Embryonic facial prominence (tissue), 1 donor: ENCODE data around the gene UBXN2A.

Experiments used
- DNase-seq: peaks from one replicate; pipeline ENCODE4 v3.0.0-alpha.2; 2016; ENCODE audit errors: extremely low spot score

Gene UBXN2A, protein sequence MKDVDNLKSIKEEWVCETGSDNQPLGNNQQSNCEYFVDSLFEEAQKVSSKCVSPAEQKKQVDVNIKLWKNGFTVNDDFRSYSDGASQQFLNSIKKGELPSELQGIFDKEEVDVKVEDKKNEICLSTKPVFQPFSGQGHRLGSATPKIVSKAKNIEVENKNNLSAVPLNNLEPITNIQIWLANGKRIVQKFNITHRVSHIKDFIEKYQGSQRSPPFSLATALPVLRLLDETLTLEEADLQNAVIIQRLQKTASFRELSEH

DNA sequence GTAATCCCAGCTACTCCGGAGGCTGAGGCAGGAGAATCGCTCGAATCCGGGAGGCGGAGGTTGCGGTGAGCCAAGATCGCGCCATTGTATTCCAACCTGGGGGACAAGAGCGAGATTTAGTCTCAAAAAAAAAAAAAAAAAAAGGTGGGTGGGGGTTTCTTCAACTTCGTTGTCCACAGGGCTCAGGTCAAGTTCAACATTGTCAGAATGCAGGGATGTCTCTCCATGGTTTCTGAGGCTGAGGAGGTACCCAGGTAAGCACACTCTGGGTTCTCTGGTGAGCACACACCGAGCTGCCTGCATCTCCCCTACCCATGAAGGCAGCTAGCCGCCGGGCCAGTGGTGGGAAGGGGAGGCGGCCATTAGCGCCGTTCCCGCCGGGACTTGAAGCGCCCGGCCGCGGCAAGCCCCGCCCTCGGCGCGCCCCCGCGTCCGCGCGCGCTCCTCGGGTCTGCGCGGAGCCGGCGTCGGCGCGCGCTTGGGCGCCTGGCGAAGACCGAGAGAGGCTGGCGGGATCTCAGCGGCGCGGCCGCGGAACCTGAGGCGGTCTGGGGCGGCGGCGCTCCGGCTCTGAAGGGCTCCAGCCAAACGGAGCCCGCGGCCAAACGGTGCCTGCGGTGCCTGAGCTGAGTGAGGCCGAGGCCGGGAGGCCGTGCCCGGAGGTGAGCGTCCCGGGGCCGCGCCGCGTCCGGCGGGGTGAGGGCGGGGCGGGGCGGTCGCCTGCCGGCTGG, at the start of gene UBXN2A:
Gene UBXN2A (plus strand): TSS at position 477 of the 731 bp plus-strand sequence. CDS start 17,852 bp downstream, outside the sequence.
- DNase-seq: peak; percentile 70

DNA sequence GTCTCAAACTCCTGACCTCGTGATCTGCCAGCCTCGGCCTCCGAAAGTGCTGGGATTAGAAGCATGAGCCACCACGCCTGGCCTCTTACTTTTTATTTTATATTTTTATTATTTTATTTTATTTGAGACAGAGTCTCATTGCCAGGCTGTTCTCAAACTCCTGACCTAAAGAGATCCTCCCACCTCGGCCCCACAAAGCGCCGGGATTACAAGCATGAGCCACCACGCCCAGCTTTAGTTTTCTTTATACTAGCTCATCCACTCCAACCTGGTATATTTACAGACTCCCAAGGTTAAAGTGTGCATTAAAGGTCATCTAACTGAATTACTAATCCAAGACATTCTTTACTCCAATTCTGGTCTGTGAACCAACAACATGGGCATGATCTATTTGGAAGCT, 40.1 kb upstream of the UBXN2A start:
- no peak for DNase-seq

DNA sequence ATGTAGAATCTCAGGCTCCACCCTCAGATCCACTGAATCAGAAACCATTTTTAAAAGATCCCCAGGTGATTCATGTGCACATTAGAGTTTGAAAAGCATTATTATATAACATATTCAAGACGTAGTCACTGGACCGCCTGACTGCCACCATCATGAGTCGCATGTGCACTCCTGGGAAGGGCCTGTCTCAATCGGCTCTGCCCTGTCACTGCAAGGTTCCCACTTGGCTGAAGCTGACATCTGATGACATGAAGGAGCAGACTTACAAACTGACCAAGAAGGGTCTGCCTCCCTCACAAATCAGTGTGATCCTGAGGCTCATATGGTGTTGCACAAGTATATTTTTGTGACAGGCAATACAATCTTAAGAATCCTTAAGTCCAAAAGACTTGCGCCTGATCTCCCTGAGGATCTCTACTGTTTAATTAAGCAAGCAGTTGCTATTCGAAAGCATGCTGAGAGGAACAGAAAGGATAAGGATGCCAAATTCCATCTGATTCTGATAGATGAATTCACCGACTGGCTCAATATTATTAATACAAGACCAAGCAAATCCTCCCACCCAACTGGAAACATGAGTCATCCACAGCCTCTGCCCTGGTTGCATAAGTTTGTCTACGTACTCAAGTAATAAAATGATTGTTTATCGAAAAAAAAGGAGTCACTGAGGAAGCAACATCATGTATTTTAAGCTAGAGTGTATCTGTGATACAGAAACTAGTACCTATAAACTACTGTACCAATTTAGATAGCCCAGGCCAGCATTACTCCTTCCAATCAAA, 39.5 kb upstream of the UBXN2A start:
- no peak for DNase-seq

DNA sequence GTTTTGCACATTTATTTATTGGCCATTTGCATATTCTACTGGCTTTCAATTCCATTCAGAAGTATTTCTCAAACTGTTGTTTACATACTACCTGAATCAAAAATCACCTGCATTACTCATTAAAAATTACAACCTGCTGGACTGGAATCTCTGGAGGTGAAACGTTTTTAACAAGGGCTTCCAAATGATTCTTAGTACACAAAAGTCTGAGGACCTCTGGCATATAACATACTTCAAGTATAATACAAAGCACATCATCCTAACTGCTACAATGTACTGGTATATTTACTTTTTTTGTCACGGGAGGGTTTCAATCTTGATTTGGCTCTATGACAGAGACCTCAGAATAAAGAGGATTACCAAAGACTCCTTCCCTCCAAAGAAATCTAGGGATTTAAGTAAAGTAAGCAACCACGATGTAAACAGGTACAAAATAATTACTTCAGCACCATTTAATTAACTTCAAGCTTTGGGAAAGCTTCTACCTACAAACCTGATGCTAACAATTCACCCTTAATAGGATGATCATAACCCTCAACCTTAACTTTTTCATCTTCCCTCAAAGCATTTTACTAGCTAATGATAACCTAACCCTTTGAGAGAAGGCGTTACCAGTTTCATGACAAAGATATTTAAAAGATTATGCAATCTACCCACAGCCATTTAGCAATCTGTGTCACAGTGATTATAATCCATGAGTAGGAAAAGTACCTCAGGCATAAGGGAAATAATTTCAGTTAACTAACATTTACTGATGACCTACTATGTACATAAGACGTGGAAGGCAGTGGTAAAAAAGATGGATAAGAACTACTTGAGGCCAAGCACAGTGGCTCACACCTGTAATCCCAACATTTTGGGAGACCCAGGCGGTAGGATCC, 38.1 kb upstream of the UBXN2A start:
- DNase-seq: no peak

DNA sequence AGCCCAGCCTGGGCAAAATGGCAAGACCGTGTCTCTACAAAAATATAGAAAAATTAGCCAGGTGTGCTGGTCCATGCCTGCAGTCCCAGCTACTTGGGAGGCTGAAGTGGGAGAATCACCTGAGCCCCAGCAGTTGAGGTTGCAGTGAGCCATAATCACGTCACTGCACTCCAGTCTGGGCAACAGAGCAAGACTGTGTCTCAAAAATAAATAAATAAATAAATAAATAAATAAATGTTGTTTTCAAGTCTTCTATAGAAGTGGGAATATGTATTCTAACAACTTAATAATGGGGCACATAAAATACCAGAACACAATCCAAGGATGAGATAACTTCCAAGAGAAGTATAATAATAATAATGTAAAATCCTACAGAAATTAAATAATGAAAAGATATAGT, 37.2 kb upstream of the UBXN2A start:
- no peak for DNase-seq

DNA sequence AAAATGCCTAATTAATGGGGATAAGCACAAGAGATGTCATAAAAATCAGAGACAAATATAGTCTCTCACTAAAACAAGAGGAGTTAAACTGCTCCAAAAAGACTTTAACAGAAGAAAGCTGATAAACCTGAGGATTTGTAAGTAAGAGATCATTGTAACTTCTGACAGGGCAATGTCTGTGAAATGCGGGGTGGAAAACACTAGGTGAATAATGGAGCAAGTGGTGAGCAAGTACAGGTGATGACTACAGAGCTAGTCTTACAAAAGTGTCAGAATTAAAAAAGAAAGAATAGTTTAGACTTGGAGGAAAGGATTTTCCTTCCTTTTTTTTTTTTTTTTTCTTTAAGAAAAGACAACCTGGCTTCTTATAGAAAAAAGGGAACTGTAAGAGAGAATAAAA, 36.0 kb upstream of the UBXN2A start:
- no peak for DNase-seq

DNA sequence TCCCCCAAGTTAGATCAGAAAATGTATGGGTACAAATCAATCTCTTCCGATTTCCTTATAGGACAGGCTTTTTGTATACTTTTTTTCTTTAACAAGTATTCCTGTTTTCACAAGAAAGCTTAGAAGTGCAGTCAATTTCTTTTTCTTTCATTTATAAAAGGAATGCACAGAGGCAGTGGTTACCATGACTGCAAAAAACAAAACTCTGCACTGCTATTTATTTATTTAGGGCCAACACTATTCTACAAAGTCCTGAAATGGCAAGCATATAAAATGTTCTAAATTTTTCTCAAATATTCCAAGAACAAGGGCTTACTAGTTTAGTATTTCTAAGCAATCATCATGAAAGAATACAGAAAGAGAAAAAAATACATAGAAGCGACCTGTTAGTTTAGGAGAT, 35.6 kb upstream of the UBXN2A start:
- peak; percentile 18 for DNase-seq

DNA sequence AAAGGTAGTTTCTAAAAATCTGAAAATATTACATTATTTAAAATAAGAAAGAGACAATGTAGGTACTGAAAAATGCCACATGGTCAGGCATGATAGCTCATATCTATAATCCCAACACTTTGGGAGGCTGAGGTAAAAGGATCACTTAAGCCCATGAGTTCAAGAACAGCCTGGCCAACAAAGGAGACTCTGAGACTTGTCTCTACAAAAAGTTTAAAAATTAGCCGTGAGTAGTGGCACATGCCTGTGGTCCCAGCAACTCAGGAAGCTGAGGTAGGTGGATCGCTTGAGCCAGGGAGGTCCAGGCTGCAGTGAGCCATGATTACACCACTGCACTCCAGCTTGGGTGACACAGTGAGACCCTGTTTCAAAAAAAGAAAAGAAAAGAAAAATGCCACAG, 35.1 kb upstream of the UBXN2A start:
- DNase-seq: no peak

DNA sequence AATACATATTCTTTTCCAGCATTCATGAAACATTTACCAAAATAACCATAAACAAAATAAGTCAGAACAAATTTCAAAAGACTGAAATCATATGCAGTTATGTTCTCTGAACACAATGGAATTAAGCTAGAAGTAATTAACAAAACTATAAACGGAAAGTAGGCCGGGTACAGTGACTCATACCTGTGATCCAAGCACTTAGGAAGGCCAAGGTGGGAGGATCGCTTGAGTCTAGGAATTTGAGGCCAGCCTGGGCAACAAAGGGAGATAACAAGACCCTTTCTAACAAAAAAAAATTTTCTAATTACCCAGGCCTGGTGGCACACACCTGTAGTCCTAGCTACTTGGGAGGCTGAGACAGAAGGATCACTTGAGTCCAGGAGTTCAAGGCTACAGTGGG, 28.2 kb upstream of the UBXN2A start:
- no peak for DNase-seq

DNA sequence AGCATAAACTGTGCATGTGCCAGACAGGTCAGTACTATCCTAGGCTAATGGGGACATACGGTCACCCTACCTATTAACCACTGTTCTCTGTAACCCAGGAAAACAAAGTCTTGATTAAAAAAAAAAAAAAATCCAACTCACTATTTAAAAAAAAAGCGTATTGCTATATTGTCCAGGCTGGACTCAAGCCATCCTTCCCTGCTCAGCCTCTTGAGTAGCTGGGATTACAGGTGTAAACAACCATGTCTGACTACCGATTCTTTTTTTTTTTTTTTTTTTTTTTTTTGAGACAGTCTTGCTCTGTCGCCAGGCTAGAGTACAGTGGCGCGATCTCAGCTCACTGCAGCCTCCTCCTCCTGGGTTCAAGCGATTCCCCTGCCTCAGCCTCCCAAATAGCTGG, 24.9 kb upstream of the UBXN2A start:
- no peak for DNase-seq

DNA sequence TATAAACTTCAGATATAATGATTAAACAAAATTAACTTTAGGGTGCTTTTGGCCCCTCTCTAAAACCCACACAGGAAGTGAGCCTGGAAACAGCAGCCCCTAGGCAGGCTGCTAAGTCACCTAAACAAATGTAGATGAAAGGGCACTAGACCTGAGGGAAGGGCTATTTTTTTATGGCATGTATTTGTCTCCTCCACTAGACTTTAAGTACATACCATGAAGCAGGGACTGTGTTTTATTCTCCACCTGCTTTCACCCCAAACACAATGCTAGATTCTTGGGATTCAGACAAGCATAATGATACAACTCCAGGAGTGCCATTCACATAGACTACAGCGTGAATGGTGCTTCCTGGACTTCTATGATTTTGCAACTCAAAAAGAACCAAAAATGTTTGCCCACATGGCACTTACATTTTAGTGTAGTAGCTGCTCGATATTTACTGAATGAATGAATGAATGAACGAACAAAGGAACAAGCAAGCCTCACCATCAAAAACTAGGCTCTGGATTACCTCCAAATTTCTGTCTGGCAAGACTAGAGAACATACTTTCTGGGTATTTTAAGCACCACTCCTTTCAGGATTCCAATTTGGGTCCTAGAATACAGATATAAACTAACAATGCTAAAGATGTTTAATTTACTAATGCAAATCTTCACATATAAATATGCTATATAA, 23.4 kb upstream of the UBXN2A start:
- DNase-seq: no peak

DNA sequence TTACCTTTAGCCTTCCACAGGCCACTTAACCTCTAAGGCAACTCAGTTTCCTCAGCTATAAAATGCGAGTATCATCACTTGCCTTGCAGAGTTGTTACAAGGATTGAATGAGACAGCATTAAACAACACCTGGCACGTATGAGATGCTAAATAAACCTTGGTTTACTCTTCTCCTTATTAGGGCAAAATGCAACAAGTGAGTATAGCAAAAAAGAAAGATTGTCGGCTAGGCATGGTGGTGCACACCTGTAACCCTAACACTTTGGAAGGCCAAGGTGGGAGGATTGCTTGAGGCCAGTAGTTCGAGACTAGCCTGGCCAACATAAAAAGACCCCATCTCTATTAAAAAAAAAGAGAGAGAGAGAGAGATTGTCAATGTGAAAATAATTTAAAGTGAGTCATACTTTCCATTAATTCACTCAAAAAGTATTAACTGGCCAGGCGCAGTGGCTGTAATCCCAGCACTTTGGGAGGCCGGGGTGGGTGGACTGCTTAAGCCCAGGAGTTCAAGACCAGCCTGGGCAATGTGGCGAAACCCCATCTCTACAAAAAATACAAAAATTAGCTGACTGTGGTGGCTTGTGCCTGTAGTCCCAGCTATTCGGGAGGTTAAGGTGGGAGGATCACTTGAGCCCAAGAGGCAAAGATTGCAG, 21.3 kb upstream of the UBXN2A start:
- DNase-seq: no peak

DNA sequence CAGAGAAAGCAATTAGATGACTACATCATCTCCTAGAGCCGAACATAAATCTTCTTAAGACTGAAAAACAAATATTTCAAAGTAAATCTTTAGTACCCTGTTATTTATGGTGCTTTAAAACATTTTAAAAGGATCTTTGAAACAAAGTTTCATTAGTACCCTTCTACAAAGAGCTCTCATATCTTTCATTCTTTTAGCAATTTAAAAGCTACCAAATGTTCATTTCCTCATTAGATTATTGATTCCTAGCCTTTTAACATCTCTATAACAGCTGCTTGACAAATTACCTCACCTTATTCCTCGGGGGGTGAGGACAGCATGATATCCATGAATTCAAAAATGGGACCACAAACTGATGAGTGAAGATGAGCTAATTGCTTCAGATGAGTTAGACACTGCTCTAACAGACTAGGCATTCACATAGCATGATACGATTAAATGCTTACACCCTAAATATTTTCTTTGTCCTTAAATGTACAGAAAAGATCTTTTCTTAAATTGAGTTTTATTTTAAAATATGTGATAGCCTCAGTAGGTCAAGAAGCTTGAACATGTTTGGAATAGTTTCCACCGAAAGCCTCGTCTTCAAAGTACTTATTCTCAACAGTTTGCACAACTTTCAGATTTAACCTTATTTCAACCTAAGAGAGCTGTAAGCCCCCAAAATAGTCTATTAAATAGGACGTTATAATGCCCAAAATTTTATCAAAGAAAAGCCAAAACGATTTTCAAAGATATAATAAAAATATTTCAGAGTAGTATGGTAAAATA, 15.5 kb upstream of the UBXN2A start:
- DNase-seq: no peak

DNA sequence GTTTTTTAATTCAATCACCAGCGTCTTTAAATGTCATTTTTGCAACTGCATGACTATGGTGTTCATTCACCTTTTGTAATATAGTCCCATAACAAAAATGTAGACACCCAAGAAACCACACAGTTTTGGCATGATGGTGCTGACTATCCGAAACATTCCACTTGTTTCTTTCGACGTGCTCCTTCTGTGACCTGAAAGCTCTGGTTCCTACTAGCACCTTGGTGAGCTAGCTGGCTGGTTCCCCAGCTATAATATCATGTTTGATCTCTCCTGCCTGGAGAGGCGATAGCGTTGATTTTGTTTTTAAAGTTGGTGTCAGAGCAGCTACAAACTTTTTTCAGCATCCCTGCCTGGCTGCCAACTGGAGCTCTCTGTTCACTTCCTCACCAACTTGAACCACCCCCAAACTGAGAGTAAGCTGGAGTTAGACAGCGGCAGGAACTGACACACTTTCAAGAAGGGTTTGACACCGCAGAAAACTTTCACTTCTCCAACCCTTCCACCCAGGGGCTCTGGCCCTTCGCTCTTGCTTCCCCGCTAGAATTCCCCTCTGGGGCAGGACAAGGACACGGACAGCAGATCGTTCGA, 14.5 kb upstream of the UBXN2A start:
- peak; percentile 59 for DNase-seq

DNA sequence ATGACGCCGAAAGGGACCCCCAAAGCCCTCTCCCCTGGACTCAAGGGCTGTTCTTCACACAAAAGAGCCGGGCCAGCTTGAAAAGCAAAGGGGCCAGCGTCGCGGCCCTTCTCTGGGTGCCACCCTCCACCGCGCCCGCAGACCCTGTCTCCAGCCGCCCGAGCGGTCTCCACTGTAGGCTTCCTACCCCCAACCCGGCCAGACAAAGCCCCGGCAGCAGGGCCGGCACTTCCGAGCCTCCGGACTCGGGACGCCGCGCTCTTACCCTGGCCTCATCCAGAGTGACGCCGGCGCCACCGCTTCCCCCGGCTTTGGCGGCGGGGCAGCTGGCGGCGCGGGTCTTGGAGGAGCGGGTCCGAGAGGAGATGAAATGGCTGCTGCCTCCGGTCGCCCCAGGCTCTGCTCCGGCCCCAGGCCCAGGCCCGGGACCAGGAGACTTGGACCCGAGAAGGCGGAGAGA, 13.9 kb upstream of the UBXN2A start:
- DNase-seq: no peak

DNA sequence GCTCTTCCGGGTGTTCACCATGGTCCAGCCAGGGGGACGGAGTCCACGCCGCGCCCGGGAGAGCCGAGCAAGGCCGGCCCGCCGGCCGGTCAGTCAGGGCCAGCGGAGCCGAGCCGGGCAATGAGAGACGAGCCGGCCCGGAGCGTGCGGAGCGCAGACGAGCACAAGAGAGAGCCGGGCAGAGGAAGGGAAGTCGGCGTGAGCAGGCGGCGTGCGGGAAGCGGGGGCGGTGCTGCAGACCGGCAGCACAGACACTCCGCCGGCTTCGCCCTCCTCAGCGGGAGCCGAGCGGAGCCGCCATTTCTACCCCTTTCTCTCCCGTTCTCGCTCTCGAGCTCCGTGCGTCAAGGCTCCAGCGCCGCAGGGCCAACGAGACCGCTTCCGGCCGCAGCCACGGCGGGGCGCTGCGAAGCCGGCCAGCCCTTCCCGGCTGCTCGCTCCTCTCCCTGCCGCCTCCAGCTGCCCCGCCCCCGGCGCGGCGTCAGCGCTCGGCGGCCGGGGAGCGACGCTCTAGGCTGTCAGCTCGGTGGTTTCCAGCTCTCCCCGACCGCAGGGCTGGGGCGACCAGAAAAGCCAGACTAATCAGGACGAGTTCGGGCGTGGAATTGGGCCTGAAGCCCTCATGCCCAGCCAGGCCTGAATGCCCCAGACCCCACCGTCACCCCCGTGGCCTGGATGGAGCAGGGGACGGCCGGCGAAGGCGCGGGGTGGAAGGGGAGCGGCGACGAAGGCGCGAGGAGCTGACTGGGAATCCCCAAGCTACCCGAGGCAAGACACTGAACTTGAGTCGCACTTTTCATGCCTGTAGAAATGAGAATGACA, 13.3 kb upstream of the UBXN2A start, which contains the start of gene ATAD2B:
Gene ATAD2B (minus strand): TSS at position 374 of the 822 bp plus-strand sequence. CDS start 353 bp downstream, at position 21.
- peak; percentile 94 for DNase-seq

DNA sequence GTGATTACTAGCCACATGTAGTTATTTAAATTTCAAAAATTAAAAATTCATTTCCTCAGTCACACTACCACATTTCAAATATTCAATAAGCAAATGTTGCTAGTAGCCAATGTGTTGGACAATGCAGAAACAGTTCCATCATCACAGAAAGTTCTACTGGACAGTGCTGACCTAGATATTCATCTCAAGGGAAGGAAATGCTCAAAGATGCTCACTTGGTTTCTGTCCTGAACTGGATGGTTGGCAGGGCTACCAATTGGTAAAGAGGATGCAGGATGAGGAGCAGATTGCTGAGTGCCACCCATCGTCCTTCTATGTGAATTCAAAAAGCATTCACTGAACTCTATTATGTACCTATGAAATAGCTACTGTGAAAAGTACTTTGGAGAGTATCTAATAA, 6.0 kb upstream of the UBXN2A start:
- DNase-seq: no peak
